ENCODE measurements around the gene NPIPB2. TPM values are rescaled to one million over a fixed set of nuclear protein-coding genes. Genes with fewer than 3 reads are reported as not detected.

The NPIPB2 gene
- total RNA-seq, 2 experiments from 2014 or later: 8.5 to 8.7 TPM

DNA sequence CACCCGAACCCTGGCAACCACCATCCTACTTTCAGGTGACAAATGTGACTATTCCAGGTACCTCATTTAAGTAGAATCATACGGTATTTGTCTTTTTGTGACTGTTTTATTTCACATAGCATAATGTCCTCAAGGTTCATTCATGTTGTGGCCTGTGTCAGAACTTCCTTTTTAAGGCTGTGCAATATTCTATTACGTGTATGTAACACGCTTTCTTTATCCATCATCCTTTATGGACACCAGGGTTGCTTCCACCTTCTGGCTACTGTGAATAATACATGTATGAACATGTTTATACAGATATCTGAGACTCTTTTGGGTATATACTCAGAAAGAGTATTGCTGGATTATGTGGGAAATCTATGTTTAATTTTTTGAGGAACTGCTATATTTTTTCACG is 61.8 kb downstream of the NPIPB2 start:
- Mint-ChIP-seq H3K9me3 (no peaks in the 10 kb centered on the region), H3K27ac (peak overlapping the region; percentile 70), H3K36me3 (ENCODE audit: low read depth) (peaks cover 24% of the 10 kb centered on the region), H3K4me3 (no peak overlapping the region), H3K27me3 (ENCODE audit: low read depth) (no peaks in the 10 kb centered on the region), H3K4me1 (ENCODE audit: low read depth) (no peaks in the 10 kb centered on the region)
- intact Hi-C loops (cut with micrococcal nuclease): no loop called here
- CTCF ChIA-PET: no interaction called here
- no peak for DNase-seq

DNA sequence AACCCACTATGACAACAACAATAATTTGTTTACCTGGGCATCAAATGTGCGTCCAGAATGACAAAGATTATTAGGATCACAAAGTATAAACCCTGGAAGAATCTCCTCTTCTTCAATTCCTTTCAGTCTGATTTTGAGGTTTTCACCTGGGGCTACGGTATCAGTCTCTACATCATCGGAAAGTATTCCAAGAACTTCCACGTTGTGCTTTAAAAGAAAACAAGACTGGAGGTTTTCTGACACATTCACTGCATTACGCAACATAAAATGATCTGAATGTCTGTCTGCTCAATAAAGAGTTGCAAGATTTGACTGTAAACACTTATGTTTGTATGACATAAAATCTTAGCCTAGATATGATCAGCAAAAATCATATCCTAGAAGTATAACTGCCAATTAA is 64.5 kb downstream of the NPIPB2 start:
- intact Hi-C loops (cut with micrococcal nuclease): no loop called here
- no peaks in the 10 kb centered on the region for H3K4me1 Mint-ChIP-seq (ENCODE audit: low read depth)
- peaks cover 29% of the 10 kb centered on the region for H3K36me3 Mint-ChIP-seq (ENCODE audit: low read depth)
- CTCF ChIA-PET: interaction anchor here (0.6 kb wide), 1 partner anchor 341 kb away, joined by 3 read pairs; no protein-coding TSS in a partner anchor
- H3K27me3 Mint-ChIP-seq (ENCODE audit: low read depth): no peaks in the 10 kb centered on the region
- H3K27ac Mint-ChIP-seq: no peak overlapping the region
- H3K9me3 Mint-ChIP-seq: no peaks in the 10 kb centered on the region
- no peak overlapping the region for H3K4me3 Mint-ChIP-seq
- no peak for DNase-seq

Other genes with a start within 250 kb of the NPIPB2 start
- gene TXNDC11, start 199.2 kb downstream of the NPIPB2 start, total RNA-seq: 10 to 100 TPM; 24.6 to 25.5 TPM
- gene ZC3H7A, start 144.8 kb downstream of the NPIPB2 start, total RNA-seq: 100 to 1,000 TPM; 123 to 127 TPM
- gene RSL1D1, start 90.5 kb downstream of the NPIPB2 start, total RNA-seq: 100 to 1,000 TPM; 354 to 365 TPM
- 100 to 1,000 TPM; 165 to 175 TPM for gene GSPT1, start 26.1 kb downstream of the NPIPB2 start, total RNA-seq
- not detected for gene TNFRSF17, start 23.2 kb upstream of the NPIPB2 start, total RNA-seq
- 10 to 100 TPM in 1 of 2 experiments, 1 to 10 TPM in 1; 9.7 to 11.2 TPM for gene SNX29, start 34.7 kb upstream of the NPIPB2 start, total RNA-seq